ENCODE measurements around the gene SLC7A10.

DNA sequence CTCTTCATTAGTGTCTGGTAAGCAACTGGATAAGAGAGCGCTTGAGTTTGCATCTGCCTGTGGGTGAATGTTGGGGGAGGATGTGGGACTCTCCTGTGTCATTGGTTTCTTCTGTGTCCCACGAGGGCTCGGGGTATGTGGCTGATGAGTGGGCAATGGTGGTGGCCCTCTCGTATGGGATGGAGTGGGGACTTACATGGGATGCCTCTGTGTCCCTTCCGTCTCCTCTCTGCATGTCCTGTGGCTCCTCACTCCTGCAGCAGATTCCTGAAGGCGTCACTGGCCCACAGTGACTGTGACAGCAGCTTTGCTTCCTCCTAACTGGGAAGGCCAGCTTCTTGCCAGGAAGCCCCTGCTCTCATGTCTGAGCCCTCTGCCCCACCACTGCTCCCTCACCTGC lies 34.1 kb downstream of the SLC7A10 start:
- TF ChIP-seq, protein P1, sequence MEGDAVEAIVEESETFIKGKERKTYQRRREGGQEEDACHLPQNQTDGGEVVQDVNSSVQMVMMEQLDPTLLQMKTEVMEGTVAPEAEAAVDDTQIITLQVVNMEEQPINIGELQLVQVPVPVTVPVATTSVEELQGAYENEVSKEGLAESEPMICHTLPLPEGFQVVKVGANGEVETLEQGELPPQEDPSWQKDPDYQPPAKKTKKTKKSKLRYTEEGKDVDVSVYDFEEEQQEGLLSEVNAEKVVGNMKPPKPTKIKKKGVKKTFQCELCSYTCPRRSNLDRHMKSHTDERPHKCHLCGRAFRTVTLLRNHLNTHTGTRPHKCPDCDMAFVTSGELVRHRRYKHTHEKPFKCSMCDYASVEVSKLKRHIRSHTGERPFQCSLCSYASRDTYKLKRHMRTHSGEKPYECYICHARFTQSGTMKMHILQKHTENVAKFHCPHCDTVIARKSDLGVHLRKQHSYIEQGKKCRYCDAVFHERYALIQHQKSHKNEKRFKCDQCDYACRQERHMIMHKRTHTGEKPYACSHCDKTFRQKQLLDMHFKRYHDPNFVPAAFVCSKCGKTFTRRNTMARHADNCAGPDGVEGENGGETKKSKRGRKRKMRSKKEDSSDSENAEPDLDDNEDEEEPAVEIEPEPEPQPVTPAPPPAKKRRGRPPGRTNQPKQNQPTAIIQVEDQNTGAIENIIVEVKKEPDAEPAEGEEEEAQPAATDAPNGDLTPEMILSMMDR (IDR thresholded peaks at IDR 0.05; ENCODE audit: low read depth, low read length, poor library complexity, severe bottlenecking) = no peak
- no peak for TF ChIP-seq EZH2phosphoT487 (IDR thresholded peaks at IDR 0.05; ENCODE audit: borderline replicate concordance, low read length)
